GM19452 (cell line): ENCODE results near the gene CHRNE.

Source experiments
- ATAC-seq: cut with Tn5 transposase; IDR thresholded peaks from one replicate; pipeline ENCODE4 v1.9.1; 2021; ENCODE audit not compliant: unreplicated experiment

CHRNE gene

DNA sequence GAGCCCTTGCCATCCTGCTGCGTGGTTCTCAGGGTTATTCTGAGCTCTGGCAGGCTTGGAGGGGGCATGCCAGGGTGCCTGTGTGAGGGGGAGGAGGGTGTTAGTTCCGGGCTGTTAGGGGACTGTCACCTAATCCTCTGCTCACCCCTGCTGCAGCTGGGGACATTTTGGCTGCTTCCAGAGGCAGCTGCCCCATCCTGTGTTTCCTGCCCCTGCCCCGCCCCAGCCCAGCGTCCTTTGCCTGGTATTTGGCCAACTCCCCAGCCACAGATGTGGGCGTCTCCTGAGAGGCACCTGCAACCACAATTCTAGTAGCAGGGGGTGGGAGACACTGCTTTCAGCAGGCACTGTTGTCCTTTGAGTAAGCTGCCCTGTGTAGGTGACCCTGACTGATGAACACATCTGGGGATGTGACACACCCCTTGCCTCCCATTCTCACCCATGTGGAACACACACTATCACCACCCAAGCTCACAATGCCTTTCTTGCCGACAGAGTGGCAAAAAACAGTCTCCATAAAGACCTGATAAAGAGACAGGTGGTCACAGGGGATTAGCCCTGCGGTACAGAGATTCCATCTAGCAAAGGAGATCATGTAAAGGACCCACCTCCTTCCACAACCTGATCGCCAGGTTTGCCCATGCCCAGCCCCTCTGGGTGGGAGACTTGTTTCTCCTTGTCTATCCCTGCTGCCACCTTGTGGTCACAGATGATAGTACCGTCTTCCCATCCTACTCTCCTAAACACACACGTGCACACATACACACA is at the start of gene CHRNE:
Gene CHRNE, minus strand, starts transcription at position 48 of the 768 bp plus-strand sequence. Its CDS starts 35 bp downstream, at position 13.
- ATAC-seq, result no peak

GRCh38 chr17:4951486-4951885 is 48.6 kb upstream of the CHRNE start:
- no peak for ATAC-seq

GRCh38 chr17:4950746-4951204 is 47.9 kb upstream of the CHRNE start, which contains the start of gene ENO3:
ENO3 (plus strand) TSS chr17:4951119; CDS start chr17:4951830, 711 bp downstream.
- no peak for ATAC-seq

- no peak for ATAC-seq
Observed at GRCh38 chr17:4950075-4950745, 47.3 kb upstream of the CHRNE start.

DNA sequence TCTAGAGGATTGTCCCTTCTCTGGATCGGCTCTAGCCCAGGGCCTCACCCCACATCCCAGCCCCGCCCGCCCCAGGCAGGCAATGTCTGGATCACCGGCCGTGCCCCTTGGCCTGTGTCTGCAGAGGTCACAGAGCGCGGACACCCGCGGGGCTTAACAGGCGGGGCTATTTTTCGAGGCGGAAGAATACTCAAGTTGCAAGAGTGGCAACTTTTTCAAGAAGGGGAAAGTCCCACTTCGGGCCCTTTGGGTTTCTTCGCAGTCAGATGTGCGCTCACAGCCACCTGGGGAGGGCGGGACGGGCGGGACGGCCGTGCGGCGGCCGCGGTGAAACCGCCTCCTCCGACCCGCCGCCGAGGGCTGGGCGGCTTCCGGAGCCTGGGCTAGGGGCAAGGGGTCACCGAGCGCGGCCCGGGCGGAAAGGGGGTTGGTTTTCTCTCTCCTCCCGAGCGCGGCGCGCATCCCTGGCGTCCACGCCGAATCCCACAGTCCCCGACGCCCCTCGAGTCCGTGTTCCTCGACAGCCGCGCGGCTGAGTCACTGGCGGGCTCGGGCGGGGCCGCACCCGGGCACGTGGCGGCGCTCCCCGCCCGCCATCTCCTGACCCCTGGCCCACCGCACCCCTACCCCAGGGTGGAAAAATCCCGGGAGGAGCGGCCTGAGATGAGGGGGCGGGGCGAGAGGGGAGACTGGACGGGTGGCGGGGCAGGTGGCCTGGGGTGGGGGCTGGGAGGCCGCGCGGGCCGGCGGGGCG is 46.6 kb upstream of the CHRNE start:
- ATAC-seq, result no peak

- ATAC-seq, result no peak
Observed at GRCh38 chr17:4948931-4949320, 46.0 kb upstream of the CHRNE start.

- ATAC-seq, result no peak
Observed at GRCh38 chr17:4948166-4948930, 45.5 kb upstream of the CHRNE start, which contains the start of gene PFN1. PFN1 (minus strand) TSS chr17:4948530; CDS start chr17:4948394, 136 bp downstream.

DNA sequence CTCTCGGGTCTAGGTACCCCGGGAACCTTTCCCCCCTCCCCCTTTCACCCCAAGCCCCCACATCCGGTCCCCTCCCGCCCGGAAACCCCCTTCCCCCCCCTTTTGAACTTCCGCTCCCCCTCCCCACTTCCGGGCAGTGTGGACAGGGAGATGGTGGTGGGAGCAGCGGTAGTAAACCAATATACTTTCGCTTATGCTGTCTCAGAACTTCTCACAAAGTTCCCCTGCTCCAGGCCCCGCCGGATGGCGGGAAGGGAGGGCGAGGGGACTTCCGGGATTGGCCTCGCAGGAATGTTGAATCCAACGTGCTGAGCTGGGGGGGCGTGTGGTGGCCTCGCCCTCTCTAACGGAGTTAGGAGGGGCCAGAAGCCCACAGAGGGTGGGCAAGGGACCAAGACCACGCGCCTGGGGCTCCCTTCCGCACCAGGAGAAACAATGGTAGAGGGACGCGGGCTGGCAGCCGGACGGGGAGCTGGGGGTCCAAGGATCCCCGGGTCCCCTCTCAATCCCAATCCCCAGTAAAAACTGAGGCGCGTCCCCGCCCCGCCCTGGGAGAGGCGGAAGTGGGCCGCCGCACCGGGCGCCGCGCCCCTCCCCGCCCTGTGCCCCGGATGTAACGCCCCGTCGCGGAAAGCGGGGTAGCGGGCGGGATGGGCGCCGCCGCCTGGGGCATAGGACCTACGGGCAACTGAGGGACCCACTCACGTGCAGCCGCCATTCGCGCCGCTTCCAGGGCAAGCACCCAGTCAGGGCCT is 44.7 kb upstream of the CHRNE start:
- no peak for ATAC-seq

DNA sequence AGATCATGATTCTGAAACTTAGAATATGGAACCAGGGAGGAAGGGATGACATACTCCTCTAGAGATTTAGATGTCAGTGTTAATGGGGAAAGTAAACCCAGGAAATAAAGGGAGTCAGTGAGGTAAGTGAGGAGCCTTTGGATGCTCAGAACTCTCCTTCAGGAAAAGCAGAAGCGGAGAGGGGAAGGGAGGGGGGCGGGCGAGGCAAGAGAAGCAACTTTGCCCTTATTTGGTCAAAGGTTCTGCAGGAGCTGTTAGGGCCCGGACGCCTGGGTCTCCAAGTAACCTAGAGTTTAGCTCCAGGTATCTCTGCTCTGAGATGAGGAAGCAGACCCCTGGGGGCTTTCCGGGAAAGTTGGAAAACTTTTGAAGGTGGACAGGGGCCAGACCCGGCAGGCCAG is 44.1 kb upstream of the CHRNE start:
- no peak for ATAC-seq

GRCh38 chr17:4946312-4946976 is 43.5 kb upstream of the CHRNE start:
- ATAC-seq, result no peak

- ATAC-seq, result no peak
Observed at GRCh38 chr17:4945944-4946280, 43.0 kb upstream of the CHRNE start.

DNA sequence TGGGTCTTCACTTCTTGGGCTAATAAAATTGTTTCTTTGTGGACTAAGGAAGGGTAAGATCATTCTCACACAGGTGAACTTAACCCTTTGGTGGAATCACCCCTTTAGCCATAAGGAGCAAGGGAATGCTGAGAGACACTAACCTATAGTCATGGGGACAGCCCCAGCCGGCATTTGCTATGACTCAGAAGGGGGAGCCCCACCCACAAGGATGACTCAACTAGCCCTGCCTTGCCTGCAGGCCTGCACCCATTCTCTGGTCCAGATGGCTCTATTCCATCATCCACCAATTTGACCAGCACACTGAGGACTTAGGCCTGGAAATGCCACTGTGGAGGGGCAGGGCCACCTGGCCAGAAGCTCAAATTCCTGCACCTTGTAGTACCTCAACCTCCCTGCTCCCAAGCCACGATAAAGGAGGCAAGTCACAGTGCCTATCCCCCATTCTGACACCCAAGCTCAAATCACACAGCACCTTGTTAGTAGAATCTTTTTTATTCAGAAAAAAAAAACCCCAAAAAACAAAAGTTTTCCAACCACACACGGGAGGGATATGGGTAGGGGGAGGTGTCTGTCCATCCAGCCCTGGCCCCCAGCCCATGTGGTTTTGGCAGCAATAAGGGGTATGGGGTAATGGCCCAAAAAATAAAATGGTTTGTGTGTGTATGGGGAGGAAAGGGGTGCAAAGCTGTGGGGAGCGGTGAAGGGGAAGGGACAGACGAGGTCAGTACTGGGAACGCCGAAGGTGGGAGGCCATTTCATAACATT is 42.5 kb upstream of the CHRNE start:
- ATAC-seq, result no peak

DNA sequence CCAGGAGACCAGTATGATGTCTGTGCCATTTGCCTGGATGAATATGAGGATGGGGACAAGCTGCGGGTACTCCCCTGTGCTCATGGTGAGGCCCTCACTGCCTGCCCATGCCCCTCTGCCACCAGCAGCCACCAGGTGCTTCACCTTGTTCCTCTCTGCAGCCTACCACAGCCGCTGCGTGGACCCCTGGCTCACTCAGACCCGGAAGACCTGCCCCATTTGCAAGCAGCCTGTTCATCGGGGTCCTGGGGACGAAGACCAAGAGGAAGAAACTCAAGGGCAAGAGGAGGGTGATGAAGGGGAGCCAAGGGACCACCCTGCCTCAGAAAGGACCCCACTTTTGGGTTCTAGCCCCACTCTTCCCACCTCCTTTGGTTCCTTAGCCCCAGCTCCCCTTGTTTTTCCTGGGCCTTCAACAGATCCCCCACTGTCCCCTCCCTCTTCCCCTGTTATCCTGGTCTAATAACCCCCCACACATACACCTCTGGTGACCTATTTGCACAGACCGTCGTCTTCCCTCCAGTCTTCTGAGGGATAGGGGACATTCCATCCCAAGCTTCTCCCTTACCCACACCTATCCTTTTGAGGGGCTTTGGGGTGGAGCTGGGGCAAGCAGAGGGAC is 41.8 kb upstream of the CHRNE start:
- no peak for ATAC-seq

DNA sequence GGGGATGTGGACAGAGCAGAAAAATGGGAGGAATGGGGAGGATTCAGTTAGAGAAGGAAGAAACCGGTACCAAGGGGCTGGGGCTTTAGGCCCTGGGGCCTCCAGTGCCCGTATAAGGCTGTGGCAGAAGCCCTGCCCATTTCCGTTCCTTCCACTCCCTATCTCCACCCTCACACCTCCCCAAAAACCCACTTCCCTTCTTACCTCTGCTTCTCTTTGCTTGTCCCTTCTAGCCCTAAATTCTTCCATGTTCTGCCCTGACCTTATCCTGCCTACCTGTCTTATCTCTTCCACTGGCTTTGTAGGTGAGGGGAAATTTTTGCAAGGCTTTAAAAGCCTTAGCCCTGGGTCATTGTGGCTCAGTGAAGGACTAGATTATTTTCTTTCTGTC is 41.3 kb upstream of the CHRNE start:
- ATAC-seq, result no peak

- no peak for ATAC-seq
Observed at GRCh38 chr17:4942760-4943508, 40.0 kb upstream of the CHRNE start.

- ATAC-seq, result no peak
Observed at GRCh38 chr17:4941319-4941610, 38.4 kb upstream of the CHRNE start.

DNA sequence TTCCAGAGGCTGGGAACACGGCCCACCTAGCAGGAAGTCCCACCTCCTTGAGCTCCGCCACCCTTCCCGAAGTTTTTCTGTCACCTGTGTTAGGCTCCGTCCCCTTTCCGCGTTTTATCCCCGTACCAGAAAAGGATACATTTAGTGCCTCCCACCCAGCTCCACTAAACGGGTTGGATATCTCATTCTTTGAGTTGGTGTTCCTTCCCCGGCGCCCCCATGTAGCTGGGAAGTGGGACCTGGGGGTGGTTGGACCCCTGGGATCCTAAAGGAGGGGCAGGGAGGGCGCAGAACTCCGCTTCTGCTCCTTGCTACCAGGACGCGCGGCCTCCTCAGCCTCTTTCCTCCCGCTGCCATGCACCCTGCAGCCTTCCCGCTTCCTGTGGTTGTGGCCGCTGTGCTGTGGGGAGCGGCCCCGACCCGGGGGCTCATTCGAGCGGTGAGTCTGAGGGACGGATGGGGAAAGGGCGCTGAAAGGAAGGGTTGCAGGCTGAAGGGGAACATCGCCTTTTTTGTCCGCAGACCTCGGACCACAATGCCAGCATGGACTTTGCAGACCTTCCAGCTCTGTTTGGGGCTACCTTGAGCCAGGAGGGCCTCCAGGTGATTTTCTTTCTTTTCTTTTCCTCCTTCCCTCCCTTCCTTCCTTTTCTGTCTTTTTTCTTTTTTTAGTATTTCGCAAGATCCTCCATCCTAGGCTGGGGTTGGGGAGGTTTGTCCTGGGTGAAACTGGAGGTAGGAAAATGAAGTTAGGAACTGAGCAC is 37.8 kb upstream of the CHRNE start:
- ATAC-seq, result no peak
